ENCODE data around the gene ANKRD23.
"Not testable (repeated sequence)": the region's sequence is repeated elsewhere in the genome, so short reads cannot be mapped to it uniquely, and the experiment has no call there.

ANKRD23 gene

GRCh38 chr2:96843538-96844268, at the start of gene ANKRD23:
Gene ANKRD23, minus strand, starts transcription at chr2:96844021. Its CDS starts 29 bp downstream, at chr2:96843992.
- DNase-seq = no peak

GRCh38 chr2:96891591-96892333, 47.9 kb upstream of the ANKRD23 start:
- no peak for DNase-seq

- no peak for DNase-seq
Measured at GRCh38 chr2:96890726-96891385, 47.0 kb upstream of the ANKRD23 start.

DNA sequence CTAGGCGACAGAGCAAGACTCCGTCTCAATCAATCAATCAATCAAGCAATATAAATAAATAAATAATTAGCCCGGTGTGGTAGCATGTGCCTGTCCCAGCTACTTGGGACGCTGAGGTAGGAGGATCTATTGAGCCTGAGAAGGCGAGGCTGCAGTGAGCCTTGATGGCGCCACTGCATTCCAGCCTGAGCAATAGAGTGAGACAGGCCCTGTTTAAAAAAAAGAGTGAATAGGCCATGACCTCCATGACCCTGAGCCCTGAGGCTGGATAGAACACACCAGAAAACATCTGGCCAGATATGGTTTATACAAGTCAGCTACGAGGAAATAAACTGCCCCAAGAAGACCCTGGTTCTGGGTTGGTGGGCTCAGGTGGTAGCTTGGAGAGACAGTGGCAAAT, 46.4 kb upstream of the ANKRD23 start:
- no peak for DNase-seq

- not testable (repeated sequence) for DNase-seq
Measured at GRCh38 chr2:96889502-96889901, 45.7 kb upstream of the ANKRD23 start.

DNA sequence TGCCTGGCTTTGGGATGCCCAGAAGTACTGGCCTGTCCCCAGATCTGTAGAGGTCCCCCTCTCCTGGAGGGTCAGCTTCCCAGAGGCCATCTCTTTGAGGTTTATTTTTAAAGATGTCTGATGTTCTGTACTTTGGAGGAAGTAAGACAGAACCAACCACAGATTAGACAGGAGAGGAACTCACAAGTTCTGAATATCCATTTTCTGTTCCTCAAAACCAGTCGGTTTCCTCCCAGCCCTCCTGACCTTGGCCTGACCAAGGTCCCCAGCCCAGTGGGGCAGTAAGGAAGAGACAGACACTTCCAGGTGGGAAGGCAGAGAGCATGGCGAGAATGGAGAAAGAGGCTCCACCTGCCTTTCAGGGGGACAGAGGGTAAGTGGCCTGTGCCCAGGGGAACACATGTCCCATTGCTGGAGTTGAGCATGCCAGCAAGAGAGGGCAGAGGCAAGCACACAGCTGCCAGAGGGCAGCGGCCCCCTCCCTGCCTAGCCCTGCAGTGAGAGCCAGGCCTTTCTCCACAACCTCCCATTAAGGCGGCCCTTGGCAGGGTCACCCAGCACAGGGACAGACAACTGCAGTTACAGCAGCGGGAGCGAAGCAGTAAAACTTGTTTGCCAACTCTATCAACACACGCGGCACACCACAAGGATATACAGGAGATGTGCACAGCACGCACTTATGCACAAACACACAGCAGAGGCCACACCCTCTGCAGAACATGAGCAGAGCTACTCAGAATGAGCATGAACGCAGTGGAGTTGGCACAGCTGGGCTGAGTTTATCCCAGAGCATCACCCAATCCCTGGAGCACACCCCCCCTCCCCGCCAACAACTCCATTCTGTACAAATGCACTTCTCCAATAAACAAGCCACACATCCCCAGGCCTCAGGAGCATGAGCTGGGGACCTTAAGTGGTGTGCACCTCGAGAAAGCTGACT, 44.5 kb upstream of the ANKRD23 start:
- no peak for DNase-seq

DNA sequence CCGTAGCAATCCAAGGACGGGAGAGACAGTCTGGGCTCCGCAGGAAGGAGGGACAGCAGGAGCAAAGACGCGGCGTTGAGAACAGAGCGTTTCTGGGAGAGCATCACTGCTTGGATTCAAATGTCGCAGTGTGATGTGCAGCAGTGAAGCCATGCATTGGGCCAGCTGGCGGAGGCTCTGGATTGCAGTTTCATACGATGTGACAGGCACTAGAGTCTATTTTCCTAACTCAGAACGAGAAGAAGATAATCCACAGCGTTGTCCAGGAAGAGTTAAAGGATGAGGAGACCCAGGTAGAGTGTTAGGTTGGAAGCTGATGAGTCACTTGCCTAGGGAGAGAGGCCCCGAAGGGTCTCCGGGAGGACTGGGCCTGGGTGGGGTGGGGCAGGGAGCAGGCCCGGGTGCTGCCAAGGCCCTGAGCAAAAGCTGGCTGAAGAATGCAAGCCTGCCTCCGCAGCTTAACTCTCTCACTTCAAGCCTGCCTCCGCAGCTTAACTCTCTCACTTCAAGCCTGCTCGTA, 43.7 kb upstream of the ANKRD23 start:
- DNase-seq = no peak

- peak in 1 of 2 donors; percentile 52 for DNase-seq
Measured at GRCh38 chr2:96885432-96886347, 41.9 kb upstream of the ANKRD23 start.

DNA sequence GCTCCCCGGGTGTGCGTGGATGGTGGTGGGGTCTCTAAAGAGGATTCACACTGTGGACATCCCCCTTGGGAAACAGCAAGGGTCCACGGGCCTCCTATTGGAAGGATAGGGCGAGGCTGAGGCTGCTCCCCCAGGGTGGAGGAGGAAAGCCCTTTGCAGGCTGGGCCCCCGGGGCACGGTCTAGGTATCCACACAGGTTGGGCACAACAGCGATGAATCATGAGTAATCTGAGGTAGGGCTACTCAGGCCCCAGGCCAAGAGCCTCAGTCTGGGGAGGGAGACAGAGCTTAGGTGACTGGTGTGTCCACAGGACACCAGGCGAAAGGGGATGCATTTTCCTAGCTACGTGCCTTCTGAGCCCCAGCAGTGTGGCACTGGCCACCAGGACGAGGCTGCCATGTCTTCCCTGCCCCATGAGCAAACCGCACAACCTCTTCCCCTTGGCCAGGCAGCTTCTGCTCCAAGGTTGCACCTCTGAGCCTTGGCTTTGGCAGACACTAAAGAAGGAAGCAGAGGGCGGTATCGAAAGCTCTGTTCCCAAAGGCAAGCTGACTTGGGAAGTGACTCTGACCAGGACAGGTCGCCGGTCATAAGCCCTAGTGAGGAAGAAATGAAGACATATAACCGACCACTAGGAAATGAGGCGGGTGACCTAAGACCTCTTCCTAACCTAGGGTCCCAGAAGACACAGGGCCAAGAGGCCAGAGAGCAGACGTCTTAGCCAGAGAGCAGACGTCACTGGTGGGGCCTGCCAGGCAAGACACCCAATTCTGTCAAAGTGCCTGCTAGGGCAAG, 40.7 kb upstream of the ANKRD23 start:
- no peak for DNase-seq

- no peak for DNase-seq
Measured at GRCh38 chr2:96883306-96883705, 39.5 kb upstream of the ANKRD23 start.

- no peak for DNase-seq
Measured at GRCh38 chr2:96882906-96883305, 39.1 kb upstream of the ANKRD23 start.

DNA sequence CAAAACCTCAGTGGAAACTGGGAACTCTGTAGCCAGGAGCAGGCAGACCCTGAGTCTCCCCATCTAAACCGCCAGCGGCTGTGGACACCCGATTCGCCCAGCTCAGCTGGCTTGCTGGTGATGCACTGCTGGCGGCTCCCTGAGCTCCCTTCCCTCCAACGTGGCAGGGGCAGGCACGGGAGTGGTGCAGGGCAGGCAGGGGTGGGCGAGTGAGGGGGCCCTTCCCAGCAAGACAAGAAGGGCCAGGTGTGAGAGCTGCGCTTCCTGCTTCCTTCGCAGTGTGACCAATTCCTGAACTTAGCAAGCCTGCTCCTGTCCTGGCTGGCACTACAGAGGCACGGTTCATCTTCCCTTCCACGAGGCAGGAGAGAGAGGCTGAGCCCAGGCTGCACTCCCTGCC, 38.4 kb upstream of the ANKRD23 start:
- DNase-seq = no peak

DNA sequence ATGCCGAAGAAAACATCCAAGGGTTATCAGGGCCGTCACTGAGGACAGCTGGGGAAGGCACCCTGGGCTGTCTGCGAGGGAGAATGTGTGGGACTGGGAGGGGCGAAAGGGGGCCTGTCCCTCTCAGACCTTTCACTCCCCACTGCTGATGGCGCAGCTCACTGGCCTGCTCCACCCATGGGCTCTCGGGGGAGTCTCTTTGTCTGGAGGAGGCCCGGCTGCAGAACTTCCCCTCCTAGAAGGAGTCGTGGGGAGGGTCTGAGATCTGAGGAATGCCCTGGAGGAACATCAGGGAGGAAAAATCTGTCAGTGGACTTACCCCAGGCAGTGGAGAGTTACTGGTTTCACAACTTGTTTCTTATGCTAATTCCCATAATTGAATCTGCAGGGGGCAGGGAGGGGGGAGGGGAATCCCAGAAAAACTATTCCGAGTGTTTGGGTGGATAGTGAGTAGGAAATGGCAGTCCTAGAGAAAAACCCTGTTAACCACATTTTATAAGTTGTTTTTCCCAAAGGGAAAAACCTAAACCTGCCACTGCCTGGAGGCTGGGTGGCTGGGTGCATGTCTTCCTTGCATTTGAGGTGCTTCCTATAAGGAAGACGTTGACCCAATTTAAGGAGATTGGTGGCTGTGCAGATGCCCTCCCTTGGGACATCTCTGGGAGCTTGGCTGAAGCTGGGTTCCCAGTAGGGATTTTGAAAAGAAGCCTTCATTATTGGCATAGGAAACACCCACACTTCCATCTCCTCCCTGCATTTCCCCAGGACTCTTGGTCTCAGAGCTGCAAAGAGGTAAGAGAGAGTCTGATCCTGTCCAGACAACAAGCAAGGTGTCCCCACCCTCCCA, 37.8 kb upstream of the ANKRD23 start:
- no peak for DNase-seq

GRCh38 chr2:96880891-96881273, 37.1 kb upstream of the ANKRD23 start:
- DNase-seq = no peak

- DNase-seq = no peak
Measured at GRCh38 chr2:96879545-96880040, 35.8 kb upstream of the ANKRD23 start.

DNA sequence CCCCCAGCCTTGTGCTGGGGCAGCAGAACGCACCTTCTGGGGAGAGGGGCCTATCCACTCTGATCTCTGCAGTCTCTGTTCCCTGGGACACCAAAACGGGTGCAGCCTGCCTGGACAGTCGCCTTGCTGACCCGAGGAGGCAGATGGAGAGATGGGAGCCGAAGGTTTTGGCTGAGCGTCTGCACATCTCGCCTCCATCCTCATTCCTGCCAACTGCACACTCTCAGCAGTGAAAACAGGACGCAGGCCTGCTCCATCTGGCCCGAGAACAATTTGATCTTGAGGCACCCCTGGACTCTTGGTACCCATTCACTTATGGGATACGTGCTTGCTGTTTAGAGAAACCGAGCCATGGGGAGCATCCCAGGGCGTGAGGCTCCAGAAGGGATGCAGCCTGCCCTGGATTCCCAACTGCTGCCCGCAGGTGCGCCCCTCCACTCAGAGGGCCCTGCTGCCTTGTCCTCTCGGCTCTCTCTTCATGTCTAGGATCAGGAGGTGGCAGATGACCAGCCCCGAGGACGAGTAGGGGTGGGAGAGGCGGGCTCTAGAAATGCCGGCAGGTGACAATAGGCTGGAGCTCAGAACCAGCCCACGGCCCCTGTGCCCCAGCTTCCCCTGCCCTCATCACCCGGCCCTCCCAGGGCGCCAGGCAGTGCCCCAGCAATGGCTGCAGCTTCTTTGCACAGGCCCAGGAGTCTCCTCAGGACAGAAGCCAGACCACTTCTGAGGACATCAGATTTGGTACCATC, 35.1 kb upstream of the ANKRD23 start:
- DNase-seq = no peak

GRCh38 chr2:96878171-96878570, 34.4 kb upstream of the ANKRD23 start:
- no peak for DNase-seq

- no peak for DNase-seq
Measured at GRCh38 chr2:96877631-96878092, 33.8 kb upstream of the ANKRD23 start.

Data from CD4-positive, alpha-beta T cell treated with Interleukin-1 beta for 1 hour (primary cell).